GM21526 (cell line): ENCODE results near the gene FKBP7.
"Not testable (repeated sequence)": the region's sequence is repeated elsewhere in the genome, so short reads cannot be mapped to it uniquely, and the experiment has no call there.

Experiments used
- ATAC-seq: cut with Tn5 transposase; IDR thresholded peaks from one replicate; pipeline ENCODE4 v1.9.1; 2021; ENCODE audit warnings: moderate library complexity; ENCODE audit not compliant: unreplicated experiment, low FRiP score

The FKBP7 gene

GRCh38 chr2:178450774-178451525 lies 27.4 kb downstream of the FKBP7 start, which contains the start of the genes PJVK and PRKRA:
Gene PJVK, plus strand, starts transcription at chr2:178451378. Its CDS starts 2,032 bp downstream, at chr2:178453410.
Gene PRKRA, minus strand, starts transcription at chr2:178451175. Its CDS starts 145 bp downstream, at chr2:178451030.
- peak; percentile 77 for ATAC-seq

DNA sequence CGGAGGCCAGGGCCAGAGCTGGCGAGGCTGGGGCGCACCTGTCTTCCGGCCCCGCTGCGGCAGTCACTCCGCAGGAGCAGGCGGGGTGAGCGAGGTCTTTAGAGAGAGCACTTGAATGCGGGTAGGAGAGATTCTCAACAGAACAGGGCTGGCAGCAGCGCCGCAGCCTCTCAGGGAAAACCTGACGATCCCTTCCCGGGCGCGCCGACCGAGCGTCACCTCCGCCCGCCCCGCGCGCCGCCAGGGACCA lies 28.0 kb downstream of the FKBP7 start:
- peak; percentile 52 for ATAC-seq

- peak; percentile 12 for ATAC-seq
Observed at GRCh38 chr2:178449700-178450523, 28.5 kb downstream of the FKBP7 start.

GRCh38 chr2:178448968-178449661 lies 29.3 kb downstream of the FKBP7 start:
- no peak for ATAC-seq

DNA sequence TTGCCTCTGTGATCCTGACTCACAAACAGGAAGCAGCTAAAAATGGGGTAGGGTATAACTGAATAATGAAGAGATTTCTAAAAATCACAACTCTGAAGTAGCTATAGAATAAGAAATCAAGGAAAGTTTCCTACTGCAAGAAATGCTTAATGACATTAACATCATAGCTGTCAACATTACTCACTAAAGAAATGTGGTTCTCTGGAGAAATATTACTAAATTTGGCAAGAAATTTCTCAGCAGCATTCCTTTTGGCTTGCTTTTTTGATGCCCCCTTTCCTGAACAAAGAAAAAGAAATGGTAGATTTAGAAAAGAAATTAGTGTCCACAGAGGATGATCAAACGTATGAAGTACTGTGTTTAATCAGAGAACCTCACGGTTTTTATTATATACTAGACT lies 37.0 kb downstream of the FKBP7 start:
- ATAC-seq: no peak

DNA sequence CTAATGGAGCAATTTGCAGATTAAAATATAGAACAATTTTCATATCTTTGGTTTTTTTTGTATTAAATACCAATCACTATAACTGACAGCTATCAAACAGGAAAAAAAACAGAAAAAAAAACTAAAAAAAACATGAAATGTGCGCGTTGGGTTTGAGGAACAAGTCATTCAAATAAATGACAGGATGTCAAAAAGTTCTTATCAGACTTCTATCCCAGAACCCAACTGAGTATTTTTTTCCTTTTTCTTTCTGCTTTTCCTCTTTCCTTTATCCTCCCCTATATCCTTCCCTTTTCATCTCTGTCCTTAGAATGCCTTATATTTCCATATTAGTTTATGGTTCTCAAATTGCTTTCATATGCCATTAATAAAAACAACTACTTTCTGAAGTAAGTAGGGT lies 41.7 kb downstream of the FKBP7 start:
- no peak for ATAC-seq

DNA sequence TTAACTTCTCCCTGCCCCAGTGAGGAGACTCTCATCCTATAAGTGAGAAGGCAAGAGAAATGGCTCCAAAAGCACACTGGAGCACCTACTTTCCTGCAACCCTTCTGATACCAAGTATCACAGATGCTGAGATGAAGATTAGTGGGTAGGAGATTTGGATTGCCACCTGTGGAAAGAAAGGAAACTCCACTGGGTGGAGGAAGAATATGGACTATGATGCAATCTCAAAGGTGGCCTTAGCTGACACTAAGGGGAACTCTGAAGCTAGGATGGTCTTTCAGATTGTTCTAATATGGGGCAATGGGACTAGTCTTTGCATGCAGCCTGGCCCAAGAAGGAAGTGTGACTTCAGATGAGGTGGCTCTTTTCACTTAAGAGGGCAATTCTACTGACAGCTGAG lies 49.1 kb downstream of the FKBP7 start:
- no peak for ATAC-seq

DNA sequence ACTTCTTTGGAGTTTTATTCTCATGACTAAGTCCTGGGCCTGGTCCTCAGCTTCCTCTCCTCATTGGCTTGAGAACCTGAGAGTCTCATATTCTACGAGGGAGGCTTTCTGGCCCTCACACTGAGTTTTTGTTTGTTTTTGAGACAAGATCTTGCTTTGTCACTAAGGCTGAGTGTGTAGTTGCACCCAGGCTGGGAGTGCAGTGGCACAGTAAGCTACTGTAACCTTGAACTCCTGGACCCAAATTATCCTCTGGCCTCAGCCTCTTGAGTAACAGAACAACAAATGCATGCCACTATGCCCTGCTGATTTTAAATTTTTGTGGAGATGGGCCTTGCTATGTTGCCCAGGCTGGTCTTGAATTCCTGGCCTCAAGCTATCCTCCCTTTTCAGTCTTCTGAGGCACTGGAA lies 50.0 kb downstream of the FKBP7 start:
- ATAC-seq: no peak

DNA sequence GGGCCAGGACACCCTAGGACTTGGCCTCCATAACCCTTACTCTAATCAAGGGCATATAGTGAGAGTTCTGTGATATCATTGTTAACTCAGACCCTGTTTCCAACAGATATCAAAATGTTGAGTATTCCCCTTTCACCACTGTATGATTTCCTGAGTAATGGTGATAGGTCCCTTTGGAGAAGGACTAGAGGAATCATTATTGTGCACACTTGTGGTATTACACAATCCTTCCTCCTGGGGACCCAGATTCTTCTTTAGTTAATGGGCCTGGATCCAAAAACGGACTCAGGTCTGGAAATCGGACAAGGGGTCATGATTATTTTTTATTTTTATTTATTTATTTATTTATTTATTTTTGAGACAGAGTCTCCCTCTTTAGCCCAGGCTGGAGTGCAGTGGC lies 50.9 kb downstream of the FKBP7 start:
- no peak for ATAC-seq

GRCh38 chr2:178426388-178426787 lies 52.0 kb downstream of the FKBP7 start:
- ATAC-seq: no peak

DNA sequence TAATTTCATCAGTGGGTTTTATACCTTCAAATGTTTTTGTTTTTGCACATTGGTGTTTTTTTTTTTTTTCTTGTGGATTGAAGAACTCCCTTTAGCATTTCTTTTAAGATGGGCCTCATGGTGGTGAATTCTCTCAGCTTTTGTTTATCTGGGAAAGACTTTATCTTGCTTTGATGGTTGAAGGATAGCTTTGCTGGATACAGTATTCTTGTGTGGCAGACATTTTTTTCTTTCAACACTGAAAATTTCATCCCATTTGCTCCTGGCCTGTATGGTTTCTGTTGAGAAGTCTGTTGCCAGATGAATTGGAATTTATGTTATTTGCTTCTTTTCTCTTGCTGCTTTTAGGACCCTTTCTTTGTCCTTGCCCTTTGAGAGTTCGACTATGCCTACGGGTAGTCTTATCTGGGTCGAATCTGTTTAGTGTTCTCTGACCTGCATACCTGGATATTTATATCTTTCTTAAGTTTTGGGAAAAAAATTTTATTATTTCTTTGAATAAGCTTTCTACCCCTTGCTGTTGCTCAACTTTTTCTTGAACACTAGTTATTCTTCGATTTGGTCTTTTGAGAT lies 53.1 kb downstream of the FKBP7 start:
- ATAC-seq: no peak

GRCh38 chr2:178423746-178424145 lies 54.7 kb downstream of the FKBP7 start:
- ATAC-seq: not testable (repeated sequence)

DNA sequence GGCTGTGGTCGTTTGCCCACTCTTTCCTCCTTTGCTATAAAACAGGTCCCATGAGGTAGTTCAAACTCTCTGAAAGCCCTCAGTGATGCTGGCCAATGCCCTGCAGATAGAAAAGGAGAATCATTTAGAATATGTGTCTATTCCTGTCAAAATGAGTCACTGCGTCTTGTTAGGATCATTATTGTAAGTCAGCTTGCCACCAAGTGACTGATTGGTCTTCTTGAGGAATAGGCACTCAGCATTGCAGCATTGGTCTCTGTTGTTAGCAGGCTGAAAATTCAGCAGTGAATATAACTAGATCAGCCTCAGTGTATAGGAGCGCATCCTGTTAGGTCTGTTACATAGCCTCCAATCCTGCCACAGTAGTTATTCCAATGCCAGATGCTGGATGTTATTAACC lies 56.3 kb downstream of the FKBP7 start:
- no peak for ATAC-seq

DNA sequence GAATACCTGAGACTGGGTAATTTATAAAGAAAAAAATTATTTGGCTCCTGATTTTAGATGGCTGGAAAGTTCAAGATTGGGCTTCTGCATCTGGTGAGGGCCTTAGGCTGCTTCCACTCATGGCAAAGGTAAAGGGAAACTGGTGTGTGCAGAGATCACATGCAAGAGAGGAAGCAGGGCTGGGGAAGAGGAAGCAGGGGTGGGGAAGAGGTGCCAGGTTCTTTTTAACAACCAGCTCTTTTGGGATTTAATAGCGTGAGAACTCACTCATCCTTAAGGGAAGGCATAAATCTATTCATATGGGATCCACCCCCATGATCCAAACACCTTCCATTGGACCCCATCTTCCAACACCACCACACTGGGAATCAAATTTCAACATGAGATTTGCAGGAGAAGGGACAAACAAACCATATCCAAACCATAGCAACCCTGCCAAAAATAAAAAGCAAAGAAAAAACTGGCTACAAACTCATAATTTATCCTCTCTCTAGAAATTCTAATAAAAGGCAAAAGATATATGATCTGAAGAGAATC lies 57.9 kb downstream of the FKBP7 start:
- ATAC-seq: no peak

DNA sequence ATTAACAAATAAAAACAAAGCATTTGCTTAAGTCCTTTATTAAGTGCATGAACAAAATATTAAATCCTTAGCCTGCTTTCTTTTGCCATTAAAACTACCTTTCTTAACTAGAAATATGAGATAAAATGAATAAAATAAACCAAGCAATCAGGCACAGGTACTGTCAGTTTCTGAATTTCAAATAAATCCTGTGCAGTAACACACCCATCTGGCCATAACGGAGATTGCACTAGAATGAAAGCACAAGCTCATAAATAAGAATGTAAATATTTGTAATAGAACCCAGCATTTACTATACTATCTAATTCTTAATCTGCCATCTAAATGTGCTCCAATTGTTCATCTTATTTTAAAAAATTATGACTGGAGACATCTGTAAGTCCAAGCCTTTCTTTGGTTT lies 59.3 kb downstream of the FKBP7 start:
- no peak for ATAC-seq

DNA sequence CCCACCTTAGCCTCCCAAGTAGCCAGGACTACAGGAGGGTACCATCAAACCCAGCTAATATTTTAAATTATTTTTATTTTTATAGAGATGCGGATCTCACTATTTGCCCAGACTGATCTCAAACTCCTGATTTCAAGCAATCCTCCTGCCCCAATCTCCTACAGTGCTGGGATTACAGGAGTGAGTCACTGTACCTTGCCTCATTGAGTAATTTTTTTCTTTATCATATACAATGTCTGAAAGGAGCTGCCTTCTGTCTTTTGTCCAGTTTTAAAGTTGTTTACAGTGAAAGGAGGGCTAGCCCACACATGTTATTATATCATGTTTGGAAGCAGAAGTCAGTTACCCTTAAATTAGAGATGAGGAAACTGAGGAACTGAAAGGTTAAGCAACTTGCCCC lies 60.0 kb downstream of the FKBP7 start:
- no peak for ATAC-seq

DNA sequence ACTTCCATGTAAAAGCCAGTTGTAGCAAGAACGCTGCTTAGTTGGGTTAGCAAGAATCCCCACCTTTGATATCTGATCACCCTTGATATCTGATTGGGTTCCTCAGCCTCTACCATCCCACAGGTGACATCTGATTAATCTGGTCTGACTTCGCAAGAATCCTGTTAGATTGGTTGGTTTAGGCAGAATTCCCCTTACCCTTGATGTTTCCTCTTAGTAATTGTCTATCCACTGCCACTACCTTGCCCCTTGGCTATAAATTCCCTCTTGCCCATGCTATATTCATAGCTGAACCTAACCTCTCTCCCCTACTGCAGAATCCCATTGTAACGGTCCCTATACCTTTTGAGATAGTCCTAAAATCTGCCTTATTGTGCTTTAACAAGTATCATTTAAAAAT lies 60.5 kb downstream of the FKBP7 start:
- ATAC-seq: no peak

GRCh38 chr2:178415979-178416378 lies 62.4 kb downstream of the FKBP7 start:
- ATAC-seq: no peak

DNA sequence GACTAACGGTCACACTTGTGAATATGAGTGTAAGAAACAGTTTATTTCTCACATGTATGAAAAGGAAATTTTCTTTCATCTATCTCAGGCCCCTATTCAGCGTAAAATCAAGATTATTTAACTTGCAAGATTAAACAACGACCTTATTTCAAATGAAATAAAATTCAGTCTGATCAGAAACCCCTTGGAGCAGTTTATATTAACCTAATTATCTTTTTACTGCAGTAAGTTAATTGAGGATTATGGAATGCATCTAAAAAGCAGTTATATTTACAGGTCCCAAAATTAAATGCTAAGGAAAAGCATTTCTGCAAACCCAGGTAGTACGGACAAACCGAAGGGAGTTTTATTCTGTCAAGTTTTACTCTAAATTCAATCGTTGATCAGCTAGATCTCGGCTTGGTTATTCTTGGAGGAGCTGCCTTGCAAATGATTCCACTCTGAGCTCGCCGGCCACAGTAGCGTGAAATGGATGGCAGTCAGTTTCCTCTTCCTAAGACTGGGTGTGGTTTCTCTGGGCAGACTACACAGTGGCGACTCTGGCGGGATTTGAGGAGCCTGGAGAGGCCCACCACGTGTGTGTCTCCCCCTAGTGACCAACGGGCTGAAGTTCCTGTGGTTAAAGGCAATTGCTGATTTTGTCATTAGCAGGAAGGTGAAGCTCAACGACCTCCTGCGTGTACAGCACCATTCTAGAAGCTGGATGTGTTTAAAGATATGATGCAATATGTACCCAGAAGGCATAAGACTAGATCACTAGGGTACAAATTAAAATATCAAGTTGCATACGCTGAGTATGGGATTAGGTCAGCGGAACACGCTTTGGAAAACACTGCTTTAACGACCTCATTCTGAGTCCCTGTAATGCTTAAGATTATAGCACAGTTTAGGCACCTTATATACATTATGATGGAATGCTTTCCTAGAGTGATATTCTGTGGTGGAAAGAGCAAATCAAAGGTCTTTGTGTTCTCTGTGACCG lies 63.8 kb downstream of the FKBP7 start:
- peak; percentile 83 for ATAC-seq
